ENCODE measurements around the gene ADCK2.

- no peak for TF ChIP-seq TAF1 (conservative IDR thresholded peaks at IDR 0.05)
- no peak for TF ChIP-seq CTCF (IDR thresholded peaks at IDR 0.05; ENCODE audit: low read depth, low read length, missing input control)
- TF ChIP-seq, protein P1, sequence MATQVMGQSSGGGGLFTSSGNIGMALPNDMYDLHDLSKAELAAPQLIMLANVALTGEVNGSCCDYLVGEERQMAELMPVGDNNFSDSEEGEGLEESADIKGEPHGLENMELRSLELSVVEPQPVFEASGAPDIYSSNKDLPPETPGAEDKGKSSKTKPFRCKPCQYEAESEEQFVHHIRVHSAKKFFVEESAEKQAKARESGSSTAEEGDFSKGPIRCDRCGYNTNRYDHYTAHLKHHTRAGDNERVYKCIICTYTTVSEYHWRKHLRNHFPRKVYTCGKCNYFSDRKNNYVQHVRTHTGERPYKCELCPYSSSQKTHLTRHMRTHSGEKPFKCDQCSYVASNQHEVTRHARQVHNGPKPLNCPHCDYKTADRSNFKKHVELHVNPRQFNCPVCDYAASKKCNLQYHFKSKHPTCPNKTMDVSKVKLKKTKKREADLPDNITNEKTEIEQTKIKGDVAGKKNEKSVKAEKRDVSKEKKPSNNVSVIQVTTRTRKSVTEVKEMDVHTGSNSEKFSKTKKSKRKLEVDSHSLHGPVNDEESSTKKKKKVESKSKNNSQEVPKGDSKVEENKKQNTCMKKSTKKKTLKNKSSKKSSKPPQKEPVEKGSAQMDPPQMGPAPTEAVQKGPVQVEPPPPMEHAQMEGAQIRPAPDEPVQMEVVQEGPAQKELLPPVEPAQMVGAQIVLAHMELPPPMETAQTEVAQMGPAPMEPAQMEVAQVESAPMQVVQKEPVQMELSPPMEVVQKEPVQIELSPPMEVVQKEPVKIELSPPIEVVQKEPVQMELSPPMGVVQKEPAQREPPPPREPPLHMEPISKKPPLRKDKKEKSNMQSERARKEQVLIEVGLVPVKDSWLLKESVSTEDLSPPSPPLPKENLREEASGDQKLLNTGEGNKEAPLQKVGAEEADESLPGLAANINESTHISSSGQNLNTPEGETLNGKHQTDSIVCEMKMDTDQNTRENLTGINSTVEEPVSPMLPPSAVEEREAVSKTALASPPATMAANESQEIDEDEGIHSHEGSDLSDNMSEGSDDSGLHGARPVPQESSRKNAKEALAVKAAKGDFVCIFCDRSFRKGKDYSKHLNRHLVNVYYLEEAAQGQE (IDR thresholded peaks at IDR 0.05): no peak
- no peak for TF ChIP-seq RAD21 (IDR thresholded peaks at IDR 0.05)
- TF ChIP-seq ZBTB33 (IDR thresholded peaks at IDR 0.05): no peak
These were observed 47.0 kb downstream of the ADCK2 start for GRCh38 chr7:140719721-140720120.

Data from liver (tissue), 3 donors.